ENCODE results near the gene CNTN1.

The CNTN1 gene

DNA sequence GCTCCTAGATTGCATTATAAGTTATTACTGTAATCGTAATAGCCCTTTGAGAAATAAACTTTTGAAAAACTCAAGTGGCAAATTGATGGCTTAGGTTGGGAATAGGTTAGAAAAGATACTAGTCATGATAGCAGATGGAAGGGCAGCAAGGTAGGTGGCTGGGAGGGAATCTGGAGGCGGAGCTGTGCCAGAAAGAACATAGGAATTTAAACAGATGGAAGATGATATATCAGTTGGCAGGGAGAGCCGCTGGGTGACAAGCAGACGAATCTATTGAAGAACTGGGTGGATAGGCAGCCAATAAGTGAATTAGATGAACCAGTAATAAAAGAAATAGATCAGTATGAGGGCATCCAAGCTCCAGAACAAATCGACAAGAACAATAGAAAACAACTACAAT lies 142.1 kb downstream of the CNTN1 start:
- DNase-seq (ENCODE audit: low read depth, low spot score), result no peak

- DNase-seq (ENCODE audit: low read depth, low spot score), result no peak
Measured at GRCh38 chr12:40837891-40838429, 145.7 kb downstream of the CNTN1 start.

GRCh38 chr12:40843495-40843894 lies 151.3 kb downstream of the CNTN1 start:
- no peak for DNase-seq (ENCODE audit: low read depth, low spot score)

- no peak for DNase-seq (ENCODE audit: low read depth, low spot score)
Measured at GRCh38 chr12:40853221-40853620, 161.0 kb downstream of the CNTN1 start.

GRCh38 chr12:40854604-40855003 lies 162.4 kb downstream of the CNTN1 start:
- DNase-seq (ENCODE audit: low read depth, low spot score), result no peak

DNA sequence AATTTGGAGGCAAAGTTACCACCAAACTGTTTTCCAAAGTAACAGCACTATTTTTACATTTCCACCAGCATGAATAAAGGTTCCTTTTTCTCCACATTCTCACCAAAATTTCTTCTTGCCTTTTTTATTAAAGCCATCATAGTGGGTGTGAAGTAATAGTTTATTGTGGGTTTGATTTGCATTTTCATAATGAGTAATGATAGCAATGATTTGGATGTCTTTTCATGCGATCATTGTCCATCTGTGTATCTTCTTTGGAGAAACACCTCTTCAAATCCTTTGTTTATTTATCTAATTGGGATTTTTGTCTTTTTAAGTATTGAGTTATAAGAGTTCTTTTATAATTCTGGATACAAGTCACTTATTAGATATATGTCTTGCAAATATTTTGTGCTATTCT lies 172.7 kb downstream of the CNTN1 start:
- DNase-seq (ENCODE audit: low read depth, low spot score), result no peak

GRCh38 chr12:40870981-40871380 lies 178.7 kb downstream of the CNTN1 start:
- no peak for DNase-seq (ENCODE audit: low read depth, low spot score)

GRCh38 chr12:40874868-40875267 lies 182.6 kb downstream of the CNTN1 start:
- DNase-seq (ENCODE audit: low read depth, low spot score), result no peak

DNA sequence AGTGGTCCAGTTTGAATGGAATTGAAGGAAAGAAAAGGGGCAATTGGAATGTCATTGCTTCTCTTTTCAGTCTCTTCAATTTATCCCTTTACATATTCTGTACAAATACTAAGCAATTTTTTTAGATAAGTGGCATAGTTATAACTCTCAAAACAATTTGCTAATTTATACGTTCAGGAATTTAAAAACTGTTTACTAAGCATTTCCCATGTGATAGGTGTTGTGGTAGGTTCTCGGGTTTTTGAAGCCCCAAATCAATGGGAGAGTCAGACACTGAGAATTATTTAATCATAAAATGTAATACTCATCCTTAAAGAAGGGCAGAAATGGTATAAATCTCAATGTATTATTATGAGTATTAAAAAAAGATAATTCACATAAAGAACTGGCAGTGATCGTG lies 197.1 kb downstream of the CNTN1 start:
- no peak for DNase-seq (ENCODE audit: low read depth, low spot score)

DNA sequence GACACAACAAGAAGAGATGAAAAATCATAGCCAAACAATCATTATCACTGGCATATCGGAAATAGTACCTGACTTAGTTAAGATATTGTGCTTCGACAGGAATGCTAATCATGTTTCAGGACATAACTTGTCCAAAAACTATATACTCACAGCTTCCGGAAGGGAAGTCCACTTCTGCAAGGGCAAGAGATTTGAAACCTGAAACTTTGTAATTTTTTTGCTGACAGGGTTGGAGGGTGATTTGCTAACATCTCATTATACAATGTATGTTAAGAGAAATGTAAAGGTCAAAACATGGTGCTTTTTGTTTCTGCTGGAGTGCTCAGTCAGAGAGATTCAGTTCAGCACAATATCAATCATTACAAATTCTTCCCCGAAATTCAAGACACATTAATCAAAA lies 200.3 kb downstream of the CNTN1 start:
- no peak for DNase-seq (ENCODE audit: low read depth, low spot score)

DNA sequence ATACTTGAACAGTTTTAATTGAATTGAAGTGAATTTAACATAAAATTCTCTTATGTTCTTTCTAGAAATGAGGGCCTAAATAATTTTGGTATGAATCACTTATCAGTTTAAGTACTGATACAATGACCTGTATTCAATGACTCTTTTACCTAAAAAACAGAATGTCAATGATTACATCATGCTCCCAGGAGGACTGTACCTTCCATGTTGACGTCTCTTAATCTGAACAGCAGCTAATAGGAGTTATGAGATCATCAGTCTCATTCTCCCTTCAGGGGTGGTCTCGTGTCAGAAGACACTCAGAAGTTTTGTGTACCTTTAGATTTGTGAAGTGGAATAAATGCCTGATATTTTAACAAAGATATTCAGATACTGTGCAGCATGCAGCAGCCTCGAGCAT lies 206.3 kb downstream of the CNTN1 start:
- DNase-seq (ENCODE audit: low read depth, low spot score), result no peak

DNA sequence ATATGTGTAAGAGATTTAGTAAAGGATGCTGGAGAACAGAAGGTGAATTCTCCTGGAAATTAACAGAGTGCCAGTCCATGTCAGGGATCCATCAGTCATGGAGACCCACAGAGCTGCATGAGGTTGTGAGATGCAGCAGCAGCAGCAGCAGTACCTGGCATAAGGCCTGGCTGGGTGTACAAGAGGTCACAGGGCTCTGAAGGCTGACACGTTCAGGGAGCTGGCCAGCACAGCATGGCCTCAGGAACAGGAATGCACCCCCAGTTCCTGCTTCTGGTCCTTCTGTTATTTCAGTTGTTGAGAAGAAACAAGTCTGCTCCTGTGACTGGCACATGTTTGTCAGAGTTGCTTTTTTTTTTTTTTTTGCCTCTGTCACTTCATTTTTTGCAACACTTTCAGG lies 210.8 kb downstream of the CNTN1 start:
- no peak for DNase-seq (ENCODE audit: low read depth, low spot score)

- no peak for DNase-seq (ENCODE audit: low read depth, low spot score)
Measured at GRCh38 chr12:40907115-40907527, 214.9 kb downstream of the CNTN1 start.

- no peak for DNase-seq (ENCODE audit: low read depth, low spot score)
Measured at GRCh38 chr12:40911676-40912075, 219.4 kb downstream of the CNTN1 start.

DNA sequence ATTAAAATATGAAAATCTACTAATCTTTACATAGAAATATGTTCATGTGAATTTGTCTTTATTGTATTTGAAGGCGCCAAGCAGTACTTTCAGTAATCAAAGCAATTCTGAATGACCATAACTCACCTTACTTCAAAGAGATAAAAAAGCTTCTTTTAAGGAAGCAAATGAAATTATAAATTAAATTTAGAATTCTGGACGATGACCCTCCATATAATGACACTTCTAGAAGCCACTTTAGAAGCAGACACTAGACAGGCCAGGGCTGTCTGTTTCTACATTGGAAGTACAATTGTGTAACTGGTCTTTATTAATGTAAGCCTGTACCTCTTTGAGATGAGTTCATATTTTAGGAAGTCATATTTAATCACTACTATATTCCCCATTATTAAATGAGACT lies 222.9 kb downstream of the CNTN1 start:
- DNase-seq (ENCODE audit: low read depth, low spot score), result no peak

- no peak for DNase-seq (ENCODE audit: low read depth, low spot score)
Measured at GRCh38 chr12:40917561-40917960, 225.3 kb downstream of the CNTN1 start.

GRCh38 chr12:40921563-40922163 lies 229.4 kb downstream of the CNTN1 start:
- no peak for DNase-seq (ENCODE audit: low read depth, low spot score)

DNA sequence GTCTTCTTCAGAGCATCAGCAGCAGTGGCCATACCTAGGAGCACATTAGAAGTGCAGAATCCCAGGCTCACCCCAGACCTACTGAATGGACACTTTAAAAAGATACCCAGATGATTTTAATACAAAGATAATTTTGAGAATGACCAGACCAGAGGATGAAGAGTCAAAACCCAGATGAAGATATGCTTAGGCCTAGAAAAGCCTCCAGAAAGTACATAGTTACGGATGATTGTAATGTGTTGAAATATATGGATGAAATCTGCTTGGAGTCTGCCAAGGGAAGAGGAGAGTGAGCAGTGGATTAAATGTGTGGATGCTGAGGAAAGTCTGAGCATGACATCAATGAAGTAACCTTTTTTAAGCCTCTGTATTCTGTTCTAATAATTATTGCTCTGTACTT lies 245.7 kb downstream of the CNTN1 start:
- DNase-seq (ENCODE audit: low read depth, low spot score), result no peak

- peak; percentile 21 for DNase-seq (ENCODE audit: low read depth, low spot score)
Measured at GRCh38 chr12:40942326-40942725, 250.1 kb downstream of the CNTN1 start.

GRCh38 chr12:40945772-40946171 lies 253.5 kb downstream of the CNTN1 start:
- no peak for DNase-seq (ENCODE audit: low read depth, low spot score)

- DNase-seq (ENCODE audit: low read depth, low spot score), result no peak
Measured at GRCh38 chr12:40946612-40947194, 254.5 kb downstream of the CNTN1 start.

DNA sequence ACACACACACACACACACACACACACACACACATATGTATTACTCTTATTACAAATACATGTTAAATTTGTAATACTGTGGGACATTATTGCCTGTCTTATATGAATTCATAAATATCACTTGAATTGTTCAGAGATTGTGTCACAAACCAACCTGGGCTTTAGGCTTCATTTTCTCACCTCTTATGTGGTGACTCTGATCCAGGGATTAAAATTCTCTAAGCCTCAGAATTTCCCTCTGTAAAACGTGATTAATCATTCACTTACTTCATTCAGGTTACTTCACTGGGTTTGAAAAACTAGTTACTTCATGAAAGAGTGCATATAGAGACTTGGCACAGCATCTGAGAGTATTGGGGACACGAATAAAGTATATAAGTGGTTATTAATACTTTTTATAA lies 255.6 kb downstream of the CNTN1 start:
- DNase-seq (ENCODE audit: low read depth, low spot score), result no peak

GRCh38 chr12:40953076-40953475 lies 260.8 kb downstream of the CNTN1 start:
- DNase-seq (ENCODE audit: low read depth, low spot score), result no peak

DNA sequence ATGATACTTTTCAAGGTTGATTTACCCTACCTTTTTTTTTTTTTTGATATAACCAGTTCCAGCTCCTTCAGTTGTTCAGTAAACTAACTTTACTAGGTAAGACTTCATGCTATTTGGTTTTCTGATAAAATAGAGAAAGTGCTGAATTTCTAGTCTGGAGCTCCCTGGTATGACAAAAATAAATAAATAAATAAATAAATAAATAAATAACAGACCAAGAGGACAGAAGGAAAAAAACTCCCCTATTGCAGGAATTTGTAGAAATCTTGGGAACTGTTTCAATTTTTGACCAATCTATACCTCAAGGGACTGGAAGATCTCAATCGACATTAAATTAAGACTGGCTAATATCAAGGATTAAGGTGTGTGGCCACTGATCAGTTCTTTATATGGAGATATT lies 265.2 kb downstream of the CNTN1 start:
- DNase-seq (ENCODE audit: low read depth, low spot score), result no peak
